ENCODE results near the gene EPHB2.

GRCh38 chr1:22784737-22785136, 74.1 kb downstream of the EPHB2 start:
- no peak for TF ChIP-seq CTCF (IDR thresholded peaks at IDR 0.05)
- TF ChIP-seq POLR2A (IDR thresholded peaks at IDR 0.05), result no peak
